Fibroblast of lung (primary cell): ENCODE data around the gene GHRL. TPM values are rescaled to one million over a fixed set of nuclear protein-coding genes. Genes with fewer than 3 reads are reported as not detected.

ENCODE experiments used
- DNase-seq, 2 donors: peaks; one replicate each; pipeline versions ENCODE4 v3.0.0 to v3.0.0-alpha.2; 2010; ENCODE audit warnings: low read depth in 2 of 2
- H2AFZ ChIP-seq: 2 replicates; pipeline ENCODE4 v1.5.1; 2012; ENCODE audit warnings: low read length, control low read depth, inconsistent platforms
- H3K27ac ChIP-seq: 2 replicates; pipeline ENCODE4 v1.5.1; 2011; ENCODE audit warnings: low read length, control low read depth; ENCODE audit not compliant: insufficient read depth
- H3K27me3 ChIP-seq: 2 replicates; pipeline ENCODE4 v1.5.1; 2011; ENCODE audit warnings: mild to moderate bottlenecking, low read length; ENCODE audit not compliant: control insufficient read depth, insufficient read depth
- H3K36me3 ChIP-seq: 2 replicates; pipeline ENCODE4 v1.5.1; 2011; ENCODE audit warnings: low read length; ENCODE audit not compliant: control insufficient read depth, insufficient read depth
- H3K4me1 ChIP-seq: 2 replicates; pipeline ENCODE4 v1.5.1; 2011; ENCODE audit warnings: low read length; ENCODE audit not compliant: control insufficient read depth, insufficient read depth; ENCODE audit errors: extremely low read depth
- H3K4me2 ChIP-seq: 2 replicates; pipeline ENCODE4 v1.5.1; 2011; ENCODE audit warnings: low read length, control low read depth; ENCODE audit not compliant: insufficient read depth; ENCODE audit errors: extremely low read depth
- H3K4me3 ChIP-seq, 4 experiments: fragments of 200-600 bp in 1 of 4; sonication (generic) in 1 of 4; replicated peaks in 1 of 4; 2 replicates each; pipeline ENCODE4 v1.5.1; 2011 to 2016; ENCODE audit warnings: low read length in 4 of 4, low read depth in 3 of 4, mild to moderate bottlenecking in 3 of 4, control low read depth in 2 of 4, inconsistent platforms in 1 of 4, mixed read lengths in 1 of 4; ENCODE audit not compliant: insufficient read depth in 1 of 4; ENCODE audit errors: control extremely low read depth in 1 of 4
- H3K79me2 ChIP-seq: 2 replicates; pipeline ENCODE4 v1.5.1; 2012; ENCODE audit warnings: mild to moderate bottlenecking, low read length, inconsistent platforms; ENCODE audit not compliant: control insufficient read depth, insufficient read depth
- H3K9ac ChIP-seq: 2 replicates; pipeline ENCODE4 v1.5.1; 2011; ENCODE audit warnings: mild to moderate bottlenecking, low read length, control low read depth; ENCODE audit not compliant: insufficient read depth
- H3K9me3 ChIP-seq: 2 replicates; pipeline ENCODE4 v1.5.1; 2012; ENCODE audit warnings: low read depth, low read length; ENCODE audit not compliant: control insufficient read depth, insufficient read depth
- H4K20me1 ChIP-seq: 2 replicates; pipeline ENCODE4 v1.5.1; 2011; ENCODE audit warnings: low read length; ENCODE audit not compliant: control insufficient read depth, insufficient read depth; ENCODE audit errors: extremely low read depth
- EZH2 ChIP-seq: IDR thresholded peaks from 2 replicates; pipeline ENCODE4 v1.5.1; 2012; ENCODE audit warnings: low read length, control low read depth, mild to moderate bottlenecking; ENCODE audit errors: missing control alignments
- polyA plus RNA-seq, 2 donors: library from polyadenylated mRNA; depleted of rRNA in 1 of 2; stranded (reverse) in 1 of 2; unstranded in 1 of 2; fragments of >200 nt; gene quantifications; 2 replicates each; pipeline ENCODE4 v1.2.1, GENCODE V29; 2011 to 2012; ENCODE audit warnings: missing spikeins in 1 of 2
- total RNA-seq: library from RNA; depleted of rRNA; stranded (reverse); fragments of >200 nt; gene quantifications from 2 replicates; pipeline ENCODE4 v1.2.1, GENCODE V29; 2014
- TF ChIP-seq, protein P1 (sequence below), 2 donors: IDR thresholded peaks in 1 of 2; conservative IDR thresholded peaks in 1 of 2; 1 replicate in 1 of 2; 2 replicates in 1 of 2; pipeline ENCODE4 v1.5.1; 2011 to 2012; ENCODE audit warnings: low read length in 2 of 2, control low read depth in 1 of 2, inconsistent platforms in 1 of 2, low read depth in 1 of 2, mild to moderate bottlenecking in 1 of 2

The GHRL gene
- total and polyA plus RNA-seq, 2 donors (not counting 1 experiment from before 2014, with no cell fraction given), result 0.10 TPM; not detected in 1

GRCh38 chr3:10249833-10250232 is 42.9 kb downstream of the GHRL start:
- no peaks in the 10 kb centered on the region for H3K27me3 ChIP-seq
- H4K20me1 ChIP-seq, result no peaks in the 10 kb centered on the region
- H3K36me3 ChIP-seq, result peaks cover 3% of the 10 kb centered on the region
- no peak for TF ChIP-seq EZH2
- TF ChIP-seq, protein P1, sequence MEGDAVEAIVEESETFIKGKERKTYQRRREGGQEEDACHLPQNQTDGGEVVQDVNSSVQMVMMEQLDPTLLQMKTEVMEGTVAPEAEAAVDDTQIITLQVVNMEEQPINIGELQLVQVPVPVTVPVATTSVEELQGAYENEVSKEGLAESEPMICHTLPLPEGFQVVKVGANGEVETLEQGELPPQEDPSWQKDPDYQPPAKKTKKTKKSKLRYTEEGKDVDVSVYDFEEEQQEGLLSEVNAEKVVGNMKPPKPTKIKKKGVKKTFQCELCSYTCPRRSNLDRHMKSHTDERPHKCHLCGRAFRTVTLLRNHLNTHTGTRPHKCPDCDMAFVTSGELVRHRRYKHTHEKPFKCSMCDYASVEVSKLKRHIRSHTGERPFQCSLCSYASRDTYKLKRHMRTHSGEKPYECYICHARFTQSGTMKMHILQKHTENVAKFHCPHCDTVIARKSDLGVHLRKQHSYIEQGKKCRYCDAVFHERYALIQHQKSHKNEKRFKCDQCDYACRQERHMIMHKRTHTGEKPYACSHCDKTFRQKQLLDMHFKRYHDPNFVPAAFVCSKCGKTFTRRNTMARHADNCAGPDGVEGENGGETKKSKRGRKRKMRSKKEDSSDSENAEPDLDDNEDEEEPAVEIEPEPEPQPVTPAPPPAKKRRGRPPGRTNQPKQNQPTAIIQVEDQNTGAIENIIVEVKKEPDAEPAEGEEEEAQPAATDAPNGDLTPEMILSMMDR (conservative IDR thresholded peaks at IDR 0.05 in 1 of 2, IDR thresholded peaks at IDR 0.05 in 1 of 2; ENCODE audit: low read depth in 1 of 2, low read length in 2 of 2), result no peak
- no peak overlapping the region for H3K9ac ChIP-seq
- peak overlapping the region; percentile 100 for H3K4me2 ChIP-seq
- H3K4me3 ChIP-seq, result peak overlapping the region; percentile 66 to 91 (median 80)
- no peaks in the 10 kb centered on the region for H3K9me3 ChIP-seq
- no peak overlapping the region for H2AFZ ChIP-seq
- H3K27ac ChIP-seq, result no peak overlapping the region
- H3K4me1 ChIP-seq, result peaks cover 5% of the 10 kb centered on the region
- peak; percentile 44 to 80 for DNase-seq
- peaks cover 37% of the 10 kb centered on the region for H3K79me2 ChIP-seq

- TF ChIP-seq, protein P1 (conservative IDR thresholded peaks at IDR 0.05 in 1 of 2, IDR thresholded peaks at IDR 0.05 in 1 of 2; ENCODE audit: low read depth in 1 of 2, low read length in 2 of 2), result no peak
- no peak for TF ChIP-seq EZH2
- H3K36me3 ChIP-seq, result peaks cover 3% of the 10 kb centered on the region
- peak; percentile 4 to 16 for DNase-seq
- H4K20me1 ChIP-seq, result no peaks in the 10 kb centered on the region
- H3K27me3 ChIP-seq, result no peaks in the 10 kb centered on the region
- H3K4me3 ChIP-seq, result peak overlapping the region; percentile 66 to 91 (median 80)
- H3K9me3 ChIP-seq, result no peaks in the 10 kb centered on the region
- H3K4me1 ChIP-seq, result peaks cover 5% of the 10 kb centered on the region
- H3K79me2 ChIP-seq, result peaks cover 36% of the 10 kb centered on the region
- peak overlapping the region; percentile 77 for H3K27ac ChIP-seq
- H2AFZ ChIP-seq, result peak overlapping the region; percentile 83
- peak overlapping the region; percentile 100 for H3K4me2 ChIP-seq
- H3K9ac ChIP-seq, result peak overlapping the region; percentile 78
Observed at GRCh38 chr3:10248984-10249748, 43.6 kb downstream of the GHRL start.

DNA sequence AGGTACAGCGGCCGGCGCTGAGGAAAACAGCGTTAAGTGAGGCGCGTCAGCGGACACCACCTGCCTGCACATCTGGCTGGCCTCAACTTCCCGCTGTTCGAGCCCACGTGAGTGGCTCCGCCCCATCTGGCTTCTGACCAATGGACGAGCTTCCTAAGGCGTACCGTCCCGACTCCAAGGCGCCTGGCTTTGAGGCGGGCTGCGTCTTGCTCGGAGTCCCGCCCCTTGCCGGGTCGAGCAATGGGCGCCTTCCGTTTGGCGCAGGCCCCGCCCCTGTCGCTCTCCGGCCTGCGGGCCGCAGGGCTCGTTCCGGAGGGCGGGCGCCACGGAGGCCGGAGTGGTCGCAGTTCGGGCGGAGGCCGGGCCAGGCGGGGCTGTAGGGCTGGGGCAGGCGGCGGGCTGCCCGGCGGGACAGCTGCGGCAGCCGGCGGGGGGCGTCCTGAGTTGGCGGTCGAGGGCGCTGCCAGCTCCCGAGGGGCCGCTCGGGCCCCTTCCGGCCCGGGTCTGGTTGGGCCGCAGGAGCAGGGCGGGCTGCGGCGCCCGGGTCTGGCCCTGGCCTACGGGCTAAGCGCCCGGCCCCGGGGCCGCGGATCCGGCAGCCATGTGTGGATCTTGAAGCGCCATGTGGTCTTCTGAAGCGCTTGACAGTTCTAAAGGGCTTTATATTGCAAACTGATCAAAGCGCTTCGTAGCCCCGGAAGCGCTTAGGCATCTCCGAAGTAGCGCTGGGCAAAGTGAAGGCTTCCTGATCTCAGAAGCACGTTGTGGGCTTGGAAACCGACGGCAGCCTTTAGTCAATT is 44.4 kb downstream of the GHRL start, which contains the start of gene TATDN2:
Gene TATDN2 (plus strand): TSS at position 276 of the 800 bp plus-strand sequence. CDS start 742 bp downstream, outside the sequence.
- no peak for TF ChIP-seq EZH2
- TF ChIP-seq, protein P1 (conservative IDR thresholded peaks at IDR 0.05 in 1 of 2, IDR thresholded peaks at IDR 0.05 in 1 of 2; ENCODE audit: low read depth in 1 of 2, low read length in 2 of 2), result no peak
- Histone ChIP-seq H3K79me2 (peaks cover 31% of the 10 kb centered on the region), H2AFZ (peak within 1 kb of the TSS; percentile 84)

More for the DNA sequence above, 44.4 kb downstream of the GHRL start, which contains the start of gene TATDN2:
- DNase-seq, result peak; percentile 95 to 96
- H3K9me3 ChIP-seq, result no peaks in the 10 kb centered on the region
- peak within 1 kb of the TSS; percentile 66 to 91 (median 80) for H3K4me3 ChIP-seq
- peak within 1 kb of the TSS; percentile 77 for H3K27ac ChIP-seq
- no peaks in the 10 kb centered on the region for H3K27me3 ChIP-seq
- H3K36me3 ChIP-seq, result no peaks in the 10 kb centered on the region
- H3K4me2 ChIP-seq, result peak within 1 kb of the TSS; percentile 100
- H3K4me1 ChIP-seq, result peaks cover 5% of the 10 kb centered on the region
- peak within 1 kb of the TSS; percentile 78 for H3K9ac ChIP-seq
- no peaks in the 10 kb centered on the region for H4K20me1 ChIP-seq
